Heart left ventricle (tissue), 13 donors: ENCODE data around the gene SOCS6.

Experiments used
- CTCF ChIP-seq, 12 donors: fragments of 200-600 bp; sonication (generic) in 4 of 12; IDR thresholded peaks; one replicate each; pipeline versions ENCODE4 v1.5.0 to v1.8.0; 2018 to 2022; ENCODE audit warnings: antibody characterized with exemption in 12 of 12, mild to moderate bottlenecking in 5 of 12
- POLR2A ChIP-seq, 2 donors: fragments of 450-650 bp; IDR thresholded peaks; one replicate each; pipeline ENCODE4 v1.6.1; 2017; ENCODE audit warnings: antibody characterized with exemption in 2 of 2, mild to moderate bottlenecking in 2 of 2, moderate library complexity in 2 of 2
- donor health status: ischemic (EF 13 %, LVEDD 7.1; RV severe dilation, severe dysfunction).
- donor health status: DM: no; HTN: yes; CAD: no.
- donor health status: DM: no; HTN: no; CAD: no.
- donor health status: ischemic (EF 25% LVEDD 6.9; RV normal size, moderate dysfunction).
- donor health status: ischemic (EF 25% LVEDD 5.7; RV mildly dilated, moderate dysfunction).
- donor health status: ischemic (EF 35%, LVEDD 5.7; RV mildly dilated, moderate dysfunction).
- donor health status: nonischemic (EF 11% LVEDD 7.7; RV severe dilation, severe dysfunction).
- donor health status: DM: yes; HTN: yes; CAD: no.
- donor health status: PGD.
- donor health status: ischemic (EF 29% LVEDD 5.4; RV normal size, mild dysfunction).
- donor health status: nonischemic (EF 23%, LVEDD 6.1; RV moderate dilation, normal function).

GRCh38 chr18:70284976-70285620 is 3.7 kb upstream of the SOCS6 start:
- TF ChIP-seq CTCF (IDR thresholded peaks at IDR 0.05) (no peak), POLR2A (IDR thresholded peaks at IDR 0.05) (no peak)
